Measurements from ENCODE around the gene FADS1. TPM values are rescaled to one million over a fixed set of nuclear protein-coding genes. Genes with fewer than 3 reads are reported as not detected.

FADS1 gene
- total and polyA plus RNA-seq, 2 experiments from 2014 or later, result 74.9 to 119 TPM

- peak; percentile 5; the same call in 1 of the 3 replicates for ATAC-seq
- H3K36me3 ChIP-seq (ENCODE audit: insufficient read depth), result no peaks in the 10 kb centered on the region
- H3K9me2 ChIP-seq (ENCODE audit: insufficient read depth), result no peaks in the 10 kb centered on the region
- H3K4me2 ChIP-seq, result no peak overlapping the region
- no peak overlapping the region; the same call in 2 of the 3 replicates for H3K4me3 Mint-ChIP-seq
- DNase-seq (ENCODE audit: low spot score), result no peak
- H3K27me3 Mint-ChIP-seq (ENCODE audit: insufficient read depth, low read depth, poor library complexity), result peaks cover 6% of the 10 kb centered on the region
- no peak overlapping the region for H3K4me3 ChIP-seq
- TF ChIP-seq ETS1 (IDR thresholded peaks at IDR 0.05), result no peak
- no peak for TF ChIP-seq CREB1 (CRISPR knock-in tag; IDR thresholded peaks at IDR 0.05; ENCODE audit: low read depth)
- no peak for TF ChIP-seq POLR2AphosphoS5 (IDR thresholded peaks at IDR 0.05; ENCODE audit: low read depth)
- TF ChIP-seq JUNB (IDR thresholded peaks at IDR 0.05; ENCODE audit: unreplicated experiment), result no peak
- H3K79me2 ChIP-seq (replicated peaks; ENCODE audit: insufficient read depth), result no peaks in the 10 kb centered on the region
- no peak overlapping the region for H2AFZ ChIP-seq
- peaks cover 6% of the 10 kb centered on the region for H3K4me1 ChIP-seq (ENCODE audit: insufficient read depth)
- no peaks in the 10 kb centered on the region for H3K27me3 ChIP-seq (ENCODE audit: insufficient read depth)
- H3K36me3 Mint-ChIP-seq (ENCODE audit: low read depth), result no peaks in the 10 kb centered on the region; the same call in 2 of the 3 replicates
- H3F3A ChIP-seq (replicated peaks; ENCODE audit: low read depth), result no peaks in the 10 kb centered on the region
- H3K4me1 Mint-ChIP-seq, result peaks cover 14% of the 10 kb centered on the region
- H3K27ac ChIP-seq (ENCODE audit: low read depth), result no peak overlapping the region
- no peaks in the 10 kb centered on the region for H4K20me1 ChIP-seq (replicated peaks; ENCODE audit: insufficient read depth)
- H3K9me3 Mint-ChIP-seq, result no peaks in the 10 kb centered on the region
- H3K27ac Mint-ChIP-seq, result no peak overlapping the region
Observed at GRCh38 chr11:61771195-61771894, 45.5 kb downstream of the FADS1 start.

GRCh38 chr11:61769946-61770683 lies 46.7 kb downstream of the FADS1 start:
- Histone ChIP-seq H3K4me2 (peak overlapping the region; percentile 38; the same call in 1 of the 2 replicates), H3K27me3 (ENCODE audit: insufficient read depth) (no peaks in the 10 kb centered on the region), H3K4me1 (ENCODE audit: insufficient read depth) (peaks cover 6% of the 10 kb centered on the region), H2AFZ (no peak overlapping the region), H3K27ac (ENCODE audit: low read depth) (no peak overlapping the region), H3F3A (replicated peaks; ENCODE audit: low read depth) (no peaks in the 10 kb centered on the region), H3K9me2 (ENCODE audit: insufficient read depth) (no peaks in the 10 kb centered on the region), H4K20me1 (replicated peaks; ENCODE audit: insufficient read depth) (no peaks in the 10 kb centered on the region), H3K4me3 (no peak overlapping the region), H3K36me3 (ENCODE audit: insufficient read depth) (no peaks in the 10 kb centered on the region), H3K79me2 (replicated peaks; ENCODE audit: insufficient read depth) (no peaks in the 10 kb centered on the region)
- DNase-seq (ENCODE audit: low spot score), result no peak
- Mint-ChIP-seq H3K36me3 (ENCODE audit: low read depth) (no peaks in the 10 kb centered on the region; the same call in 2 of the 3 replicates), H3K27me3 (ENCODE audit: insufficient read depth, low read depth, poor library complexity) (peaks cover 6% of the 10 kb centered on the region), H3K9me3 (no peaks in the 10 kb centered on the region), H3K4me1 (peaks cover 14% of the 10 kb centered on the region), H3K27ac (no peak overlapping the region), H3K4me3 (no peak overlapping the region)
- no peak for ATAC-seq
- TF ChIP-seq STAT1 (IDR thresholded peaks at IDR 0.05; ENCODE audit: unreplicated experiment) (no peak), CTCF (conservative IDR thresholded peaks at IDR 0.05; ENCODE audit: low read depth in 2 of 2) (no peak), NANOG (IDR thresholded peaks at IDR 0.05; ENCODE audit: borderline replicate concordance) (no peak), CREB1 (CRISPR knock-in tag; IDR thresholded peaks at IDR 0.05; ENCODE audit: low read depth) (no peak), ZNF331 (CRISPR knock-in tag; IDR thresholded peaks at IDR 0.05; ENCODE audit: low read depth) (no peak), EZH2 (IDR thresholded peaks at IDR 0.05; ENCODE audit: low read depth, unreplicated experiment) (no peak), ETS1 (IDR thresholded peaks at IDR 0.05) (no peak)
